CD4-positive, alpha-beta T cell treated with Interleukin-15 for 4 hours (primary cell): ENCODE measurements around the gene GIPC3.
A peak's percentile ranks its signal among the peaks of the same experiment; 100 is the strongest.

Experiments
- DNase-seq: peaks from one replicate; pipeline ENCODE4 v3.0.0-alpha.2; 2020; ENCODE audit warnings: low spot score

Gene GIPC3

DNA sequence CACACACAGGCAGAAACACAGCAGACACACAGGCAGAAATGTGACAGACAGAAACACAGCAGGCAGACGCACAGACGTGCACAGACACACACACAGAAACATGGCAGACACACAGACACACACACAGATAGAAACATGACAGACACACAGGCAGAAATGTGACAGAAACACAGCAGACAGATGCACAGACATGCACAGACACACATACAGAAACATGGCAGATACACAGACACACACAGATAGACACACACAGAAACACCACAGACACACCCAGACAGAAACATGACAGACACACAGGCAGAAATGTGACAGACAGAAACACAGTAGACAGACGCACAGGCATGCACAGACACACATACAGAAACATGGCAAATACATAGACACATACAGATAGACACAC, 20.1 kb downstream of the GIPC3 start:
- DNase-seq = no peak

DNA sequence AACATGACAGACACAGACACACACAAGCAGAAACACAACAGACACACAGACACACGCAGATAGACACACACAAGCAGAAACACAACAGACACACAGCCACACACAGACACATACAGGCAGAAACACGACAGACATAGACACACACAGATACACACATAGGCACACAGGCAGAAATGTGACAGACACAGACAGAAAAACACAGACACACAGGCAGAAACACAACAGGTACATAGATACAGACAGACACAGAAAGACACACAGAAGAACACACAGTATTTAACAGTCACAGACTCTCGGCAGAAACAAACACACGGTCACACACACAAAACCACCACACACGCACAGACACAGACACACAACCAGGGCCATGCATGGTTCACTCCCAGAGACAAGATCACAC, 20.5 kb downstream of the GIPC3 start:
- DNase-seq = no peak

GRCh38 chr19:3606174-3606689, 21.0 kb downstream of the GIPC3 start:
- DNase-seq = peak; percentile 10

GRCh38 chr19:3606690-3607289, 21.5 kb downstream of the GIPC3 start, which contains the start of gene TBXA2R:
Gene TBXA2R (minus strand): TSS chr19:3606875. CDS start chr19:3600634, 6,241 bp downstream.
- DNase-seq = peak; percentile 33

GRCh38 chr19:3607303-3608078, 22.2 kb downstream of the GIPC3 start:
- no peak for DNase-seq

DNA sequence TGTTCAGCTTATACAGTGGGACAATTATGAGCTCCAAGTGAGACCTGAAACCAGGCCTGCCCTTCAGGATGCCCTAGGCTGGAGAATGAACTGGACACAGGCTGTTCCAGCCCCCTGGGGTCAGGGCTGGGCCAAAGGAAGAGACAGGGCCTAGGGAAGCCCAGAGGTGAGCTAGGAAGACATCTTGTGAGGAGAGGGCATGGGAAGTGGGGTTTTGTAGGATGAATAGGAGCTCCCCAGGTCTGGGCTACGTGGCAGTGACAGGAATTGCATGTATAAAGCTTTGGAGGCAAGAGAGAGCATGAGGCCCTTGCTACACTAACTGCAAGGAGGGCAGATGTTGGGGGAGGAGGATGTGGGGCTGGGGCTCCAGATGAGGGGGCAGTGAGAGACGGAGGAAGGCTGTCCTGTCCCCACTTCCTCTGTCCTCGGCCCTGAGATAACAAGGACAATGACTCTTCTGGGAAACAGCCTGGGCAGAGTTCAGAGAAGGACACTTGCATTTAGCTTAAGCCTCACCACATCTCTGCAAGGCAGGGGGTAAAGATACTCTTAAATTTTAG, 22.9 kb downstream of the GIPC3 start:
- no peak for DNase-seq

GRCh38 chr19:3608750-3609322, 23.6 kb downstream of the GIPC3 start:
- DNase-seq = no peak

- DNase-seq = no peak
These were observed 24.8 kb downstream of the GIPC3 start for GRCh38 chr19:3609779-3610719.

GRCh38 chr19:3610745-3611717, 25.8 kb downstream of the GIPC3 start:
- DNase-seq = no peak

- no peak for DNase-seq
These were observed 26.6 kb downstream of the GIPC3 start for GRCh38 chr19:3611841-3612240.

DNA sequence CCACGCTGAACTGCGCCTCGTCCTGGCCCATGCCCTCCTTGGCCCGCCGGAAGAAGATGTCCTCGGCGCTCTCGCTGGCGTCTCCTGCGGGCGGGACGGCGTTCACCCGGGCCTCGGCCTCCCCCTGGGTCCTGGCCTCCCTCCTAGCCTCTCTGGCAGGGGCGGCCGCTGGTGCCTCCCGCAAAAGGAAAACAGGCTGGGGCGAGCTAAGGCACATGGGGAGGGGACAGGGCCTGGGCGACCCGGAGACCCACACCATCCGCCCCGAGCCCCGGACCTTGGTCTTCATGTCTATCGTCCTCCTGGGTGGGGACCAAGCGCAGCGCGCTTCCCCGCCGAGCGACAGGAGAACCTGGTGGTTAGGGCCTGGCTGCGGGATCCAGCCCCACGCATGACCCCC, 27.1 kb downstream of the GIPC3 start:
- DNase-seq = no peak

DNA sequence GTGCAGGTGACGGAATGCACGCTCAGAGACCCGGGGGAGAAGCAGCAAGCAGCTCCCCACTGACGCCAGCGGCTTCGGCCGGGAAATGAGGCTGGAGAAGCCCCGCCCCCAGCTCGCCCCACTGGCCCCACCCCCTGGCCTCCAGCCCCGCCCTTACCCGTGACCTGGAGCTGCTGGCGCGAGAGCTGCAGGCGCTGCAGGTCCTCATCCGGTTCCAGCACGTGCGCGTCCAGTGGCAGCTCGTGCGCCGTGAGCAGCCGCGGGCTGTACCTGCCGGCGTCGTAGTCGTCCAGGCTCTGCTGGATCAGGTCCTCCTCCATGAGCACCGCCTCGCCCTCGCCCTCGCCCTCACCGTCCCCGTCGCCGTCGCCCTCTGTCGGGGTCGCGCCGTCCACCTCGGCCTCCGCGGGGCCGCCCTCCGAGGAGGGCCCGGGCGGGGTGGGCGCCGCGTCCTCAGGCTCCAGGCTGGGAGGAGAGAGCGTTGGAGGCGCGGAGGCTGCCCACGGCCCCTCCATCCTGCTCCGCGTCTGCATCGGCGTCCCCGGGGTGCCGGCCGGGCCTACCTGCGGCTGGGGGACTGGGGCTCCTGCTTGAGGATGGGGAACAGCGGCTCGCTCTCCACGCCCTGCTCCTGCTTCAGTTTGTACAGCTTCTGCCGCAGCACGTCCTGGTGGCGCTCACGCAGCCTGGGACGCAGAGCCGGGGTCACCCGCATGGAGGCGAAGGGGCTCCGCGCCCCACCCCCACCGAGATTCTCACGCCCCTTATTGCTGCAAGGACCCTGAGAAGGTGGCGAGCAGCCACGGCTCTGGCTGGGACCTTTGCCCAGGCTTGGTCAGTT, 27.8 kb downstream of the GIPC3 start:
- no peak for DNase-seq

- no peak for DNase-seq
These were observed 28.8 kb downstream of the GIPC3 start for GRCh38 chr19:3613818-3614661.

DNA sequence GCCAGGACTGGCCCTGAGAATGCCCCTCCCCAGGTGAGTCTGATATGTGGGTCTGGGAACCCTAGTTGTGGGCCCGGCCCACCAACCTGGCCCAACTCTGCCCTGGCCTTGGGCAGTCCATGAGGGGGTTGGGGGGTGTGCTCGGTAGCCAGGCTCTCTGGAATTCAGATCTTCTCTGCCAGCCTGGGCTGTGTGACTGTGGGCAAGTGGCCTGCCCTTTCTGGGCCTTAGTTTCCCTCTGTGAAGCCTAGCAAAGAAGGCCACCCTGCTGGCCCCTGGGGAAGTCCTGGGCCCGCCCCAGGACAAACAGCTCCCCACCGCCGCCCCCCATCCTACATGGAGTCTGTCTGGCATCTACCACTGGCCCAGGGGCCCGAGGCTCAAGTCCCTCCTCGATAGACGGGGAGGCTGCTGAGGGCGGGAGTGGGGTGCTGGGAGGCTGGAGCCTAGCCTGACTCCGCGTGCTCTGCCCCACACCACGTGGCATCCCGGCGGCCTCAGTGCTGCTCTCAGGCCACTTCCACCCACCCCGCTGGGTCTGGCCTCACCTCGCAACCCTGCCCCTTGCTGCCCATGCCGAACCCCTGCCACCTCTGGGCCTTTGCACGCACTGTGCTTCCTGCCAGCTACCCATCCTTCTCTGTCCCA, 29.7 kb downstream of the GIPC3 start:
- DNase-seq = no peak

DNA sequence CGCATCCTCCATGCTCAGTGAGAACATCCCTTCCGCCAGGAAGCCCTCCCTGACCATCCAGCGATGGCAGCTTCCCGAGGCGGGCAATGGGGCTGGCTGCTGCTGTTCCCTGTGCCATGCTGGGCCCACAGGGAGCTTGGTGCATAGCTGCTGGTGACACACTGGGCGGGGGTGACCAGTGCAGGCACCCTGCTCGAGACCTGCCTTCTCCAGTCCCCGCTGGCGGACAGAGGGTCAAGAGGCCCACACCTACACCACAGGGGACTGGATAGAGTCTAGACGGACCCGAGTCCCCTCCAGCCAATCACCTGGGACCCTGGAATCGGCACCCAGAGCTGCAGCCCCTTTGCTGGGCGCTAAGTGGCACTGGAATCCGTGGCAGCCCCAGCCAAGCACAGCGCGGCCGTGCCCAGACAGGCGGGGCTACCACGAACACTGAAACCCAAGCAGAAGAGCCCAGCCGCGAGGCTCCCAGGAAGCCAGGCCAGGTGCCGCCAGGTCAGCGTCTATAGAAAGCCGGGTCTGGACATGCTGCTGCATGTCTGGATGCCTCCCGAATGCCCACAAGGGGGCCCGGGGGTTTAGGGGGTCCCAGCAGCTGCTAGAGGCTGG, 30.4 kb downstream of the GIPC3 start:
- DNase-seq = no peak

GRCh38 chr19:3617463-3617862, 32.2 kb downstream of the GIPC3 start:
- DNase-seq = no peak

- DNase-seq = peak; percentile 25
These were observed 33.0 kb downstream of the GIPC3 start for GRCh38 chr19:3618144-3618810.
